Measurements from ENCODE around the gene NGB.

The NGB gene

DNA sequence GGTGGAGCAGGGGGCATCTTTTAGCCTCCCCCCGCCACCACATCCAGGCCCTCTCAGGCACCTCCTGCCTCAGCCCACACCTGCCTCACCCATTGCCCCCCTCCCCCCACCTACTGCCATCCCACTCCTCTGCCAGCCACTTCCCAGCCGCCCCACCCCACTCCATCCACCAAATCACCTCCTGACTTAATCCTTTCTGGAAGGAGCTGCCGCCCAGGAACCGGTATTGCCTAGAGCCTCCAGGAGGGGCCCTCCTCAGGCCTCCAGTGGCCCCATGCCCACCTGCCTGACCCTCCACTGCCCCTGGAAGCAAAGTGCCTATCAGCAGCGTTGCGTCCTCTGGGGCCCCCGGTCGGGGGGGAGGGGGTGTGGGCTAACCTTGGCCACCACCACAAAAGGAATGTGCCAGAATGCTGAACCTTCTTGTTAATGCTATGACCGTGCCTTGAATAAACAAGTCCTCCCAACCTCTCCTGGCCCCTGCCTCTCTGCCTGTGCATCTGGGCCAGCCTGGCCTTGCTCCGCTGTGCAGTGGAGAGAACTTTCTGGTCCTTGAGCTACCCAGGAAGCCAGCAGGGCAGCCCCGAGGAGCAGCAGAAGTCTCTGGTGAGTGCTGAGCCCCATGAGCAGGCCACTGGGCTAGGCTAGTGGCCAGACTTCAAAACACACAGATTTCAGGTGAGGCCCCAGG, 11.8 kb downstream of the NGB start:
- Histone ChIP-seq H3K4me1 (ENCODE audit: control insufficient read depth, low read depth, low read length) (no peaks in the 10 kb centered on the region), H3K27me3 (ENCODE audit: control insufficient read depth, insufficient read depth, low read length) (no peaks in the 10 kb centered on the region), H3K9ac (ENCODE audit: low read length) (no peak overlapping the region), H3K27ac (ENCODE audit: low read length) (no peak overlapping the region), H3K36me3 (ENCODE audit: control insufficient read depth, low read depth, low read length) (no peaks in the 10 kb centered on the region), H3K9me3 (ENCODE audit: control insufficient read depth, low read depth, low read length) (no peaks in the 10 kb centered on the region), H3K4me3 (ENCODE audit: low read length) (no peak overlapping the region)

DNA sequence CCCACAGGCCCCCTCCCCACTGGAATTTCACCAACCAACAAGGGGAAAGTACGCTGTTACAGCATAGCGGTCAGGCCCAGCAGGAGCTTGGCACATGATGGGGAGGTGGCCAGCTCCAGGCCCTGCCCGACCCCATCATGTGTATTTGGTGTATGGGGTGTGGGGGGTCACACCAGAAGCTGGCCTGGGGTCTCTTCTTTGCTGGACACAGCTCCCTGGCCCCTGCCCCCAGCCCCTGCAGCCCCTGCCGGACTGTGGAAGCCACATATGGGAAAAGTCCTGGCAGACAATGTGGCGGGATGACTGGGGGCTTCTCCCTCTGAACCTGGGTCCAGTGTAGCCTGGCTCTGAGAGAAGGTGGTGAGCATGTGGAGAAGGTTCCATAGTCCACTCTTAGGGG, 12.4 kb downstream of the NGB start:
- no peak overlapping the region for H3K4me3 ChIP-seq (ENCODE audit: low read length)
- no peaks in the 10 kb centered on the region for H3K27me3 ChIP-seq (ENCODE audit: control insufficient read depth, insufficient read depth, low read length)
- no peak overlapping the region for H3K9ac ChIP-seq (ENCODE audit: low read length)
- H3K36me3 ChIP-seq (ENCODE audit: control insufficient read depth, low read depth, low read length), result no peaks in the 10 kb centered on the region
- no peaks in the 10 kb centered on the region for H3K9me3 ChIP-seq (ENCODE audit: control insufficient read depth, low read depth, low read length)
- H3K27ac ChIP-seq (ENCODE audit: low read length), result no peak overlapping the region
- H3K4me1 ChIP-seq (ENCODE audit: control insufficient read depth, low read depth, low read length), result no peaks in the 10 kb centered on the region

- H3K9ac ChIP-seq (ENCODE audit: low read length), result no peak overlapping the region
- H3K4me1 ChIP-seq (ENCODE audit: control insufficient read depth, low read depth, low read length), result no peaks in the 10 kb centered on the region
- no peak overlapping the region for H3K4me3 ChIP-seq (ENCODE audit: low read length)
- H3K9me3 ChIP-seq (ENCODE audit: control insufficient read depth, low read depth, low read length), result no peaks in the 10 kb centered on the region
- H3K36me3 ChIP-seq (ENCODE audit: control insufficient read depth, low read depth, low read length), result no peaks in the 10 kb centered on the region
- H3K27me3 ChIP-seq (ENCODE audit: control insufficient read depth, insufficient read depth, low read length), result no peaks in the 10 kb centered on the region
- no peak overlapping the region for H3K27ac ChIP-seq (ENCODE audit: low read length)
Measured at GRCh38 chr14:77257700-77258099, 13.3 kb downstream of the NGB start.

DNA sequence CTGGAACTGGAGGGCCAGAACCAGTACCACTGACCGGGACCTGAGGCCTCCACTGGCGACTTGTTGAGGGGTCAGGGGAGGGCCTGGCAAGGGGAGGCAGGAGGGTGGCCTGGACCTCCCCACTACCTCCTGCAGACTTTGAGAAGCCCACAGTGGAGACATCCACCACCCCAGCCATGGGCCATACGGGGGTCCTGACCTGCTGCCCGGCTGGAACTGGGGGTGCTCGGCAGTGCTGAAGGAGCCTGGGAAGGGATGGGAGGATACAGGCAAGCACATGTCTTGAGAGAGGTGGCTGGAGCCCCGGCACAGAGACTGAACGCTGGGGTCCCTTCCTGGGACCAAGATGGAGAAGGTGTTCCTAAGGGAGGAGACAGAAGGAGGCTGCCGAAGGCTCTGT, 14.3 kb downstream of the NGB start:
- no peaks in the 10 kb centered on the region for H3K27me3 ChIP-seq (ENCODE audit: control insufficient read depth, insufficient read depth, low read length)
- H3K4me1 ChIP-seq (ENCODE audit: control insufficient read depth, low read depth, low read length), result no peaks in the 10 kb centered on the region
- H3K4me3 ChIP-seq (ENCODE audit: low read length), result no peak overlapping the region
- H3K9ac ChIP-seq (ENCODE audit: low read length), result no peak overlapping the region
- no peak overlapping the region for H3K27ac ChIP-seq (ENCODE audit: low read length)
- H3K36me3 ChIP-seq (ENCODE audit: control insufficient read depth, low read depth, low read length), result no peaks in the 10 kb centered on the region
- H3K9me3 ChIP-seq (ENCODE audit: control insufficient read depth, low read depth, low read length), result no peaks in the 10 kb centered on the region

GRCh38 chr14:77253333-77254190, 17.4 kb downstream of the NGB start:
- Histone ChIP-seq H3K4me3 (ENCODE audit: low read length) (no peak overlapping the region), H3K9ac (ENCODE audit: low read length) (no peak overlapping the region), H3K9me3 (ENCODE audit: control insufficient read depth, low read depth, low read length) (no peaks in the 10 kb centered on the region), H3K36me3 (ENCODE audit: control insufficient read depth, low read depth, low read length) (no peaks in the 10 kb centered on the region), H3K27me3 (ENCODE audit: control insufficient read depth, insufficient read depth, low read length) (no peaks in the 10 kb centered on the region), H3K27ac (ENCODE audit: low read length) (no peak overlapping the region), H3K4me1 (ENCODE audit: control insufficient read depth, low read depth, low read length) (no peaks in the 10 kb centered on the region)

DNA sequence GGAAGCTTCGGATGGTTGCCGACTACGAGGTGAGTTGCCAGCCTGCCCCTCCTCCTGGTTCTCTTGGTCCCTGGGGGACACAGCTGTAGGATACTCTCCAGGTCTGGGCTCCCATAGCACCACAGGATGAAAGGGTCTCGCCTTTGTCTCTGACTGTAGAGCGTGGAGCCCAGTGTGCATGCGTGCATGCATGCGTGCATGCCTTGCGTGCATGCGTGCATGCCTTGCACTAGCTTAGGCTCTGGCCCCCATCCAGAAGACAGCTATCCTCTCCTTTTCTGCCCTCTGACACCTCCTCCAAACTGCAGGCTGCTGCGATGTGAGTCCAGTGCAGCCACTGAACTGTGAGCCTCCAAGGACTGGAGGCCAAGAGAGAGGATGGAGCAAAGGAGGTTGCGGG, 19.1 kb downstream of the NGB start:
- no peaks in the 10 kb centered on the region for H3K4me1 ChIP-seq (ENCODE audit: control insufficient read depth, low read depth, low read length)
- no peak overlapping the region for H3K4me3 ChIP-seq (ENCODE audit: low read length)
- H3K36me3 ChIP-seq (ENCODE audit: control insufficient read depth, low read depth, low read length), result no peaks in the 10 kb centered on the region
- H3K27ac ChIP-seq (ENCODE audit: low read length), result no peak overlapping the region
- H3K27me3 ChIP-seq (ENCODE audit: control insufficient read depth, insufficient read depth, low read length), result no peaks in the 10 kb centered on the region
- H3K9ac ChIP-seq (ENCODE audit: low read length), result no peak overlapping the region
- no peaks in the 10 kb centered on the region for H3K9me3 ChIP-seq (ENCODE audit: control insufficient read depth, low read depth, low read length)

DNA sequence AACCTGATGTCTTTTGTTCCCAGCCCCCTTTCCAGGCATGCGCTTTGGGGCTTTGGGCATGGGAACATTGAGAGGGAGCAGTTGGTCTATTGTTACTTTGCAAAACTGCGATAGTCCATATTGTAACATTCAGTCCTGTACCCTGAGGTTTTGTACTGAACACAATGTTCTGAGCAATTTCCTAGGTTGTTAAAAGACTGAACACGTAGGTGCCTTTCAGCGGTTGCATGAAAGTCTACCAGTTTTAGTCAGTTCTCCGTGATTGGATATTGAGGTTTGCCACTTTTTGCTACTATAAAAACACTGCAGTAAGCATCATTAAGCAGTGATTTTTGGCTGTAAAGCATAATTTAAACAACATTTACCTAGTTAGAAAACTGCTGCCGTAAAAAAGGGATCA, 20.1 kb downstream of the NGB start:
- Histone ChIP-seq H3K27ac (ENCODE audit: low read length) (no peak overlapping the region), H3K36me3 (ENCODE audit: control insufficient read depth, low read depth, low read length) (no peaks in the 10 kb centered on the region), H3K27me3 (ENCODE audit: control insufficient read depth, insufficient read depth, low read length) (no peaks in the 10 kb centered on the region), H3K4me3 (ENCODE audit: low read length) (no peak overlapping the region), H3K9me3 (ENCODE audit: control insufficient read depth, low read depth, low read length) (no peaks in the 10 kb centered on the region), H3K4me1 (ENCODE audit: control insufficient read depth, low read depth, low read length) (no peaks in the 10 kb centered on the region), H3K9ac (ENCODE audit: low read length) (no peak overlapping the region)

DNA sequence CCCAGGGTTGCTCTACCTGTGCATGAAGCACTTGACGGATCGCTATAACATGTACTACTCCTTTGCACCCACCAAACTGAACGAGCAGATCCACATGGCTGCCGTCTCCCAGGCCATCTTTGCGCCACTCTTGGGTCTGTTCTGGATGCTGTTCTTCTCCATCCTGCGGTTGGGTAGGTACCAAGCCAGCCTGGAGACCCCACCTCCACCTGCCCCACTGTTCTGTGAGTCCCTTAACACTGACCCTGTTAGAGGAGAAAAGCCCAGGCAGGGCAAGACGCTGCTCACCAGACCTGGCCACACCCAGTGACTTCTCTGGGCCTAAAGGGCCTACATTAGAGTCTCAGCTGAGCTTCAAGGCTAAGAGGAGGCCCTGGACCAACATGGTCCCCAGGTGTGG, 21.7 kb downstream of the NGB start:
- H3K4me1 ChIP-seq (ENCODE audit: control insufficient read depth, low read depth, low read length), result no peaks in the 10 kb centered on the region
- no peak overlapping the region for H3K9ac ChIP-seq (ENCODE audit: low read length)
- no peaks in the 10 kb centered on the region for H3K27me3 ChIP-seq (ENCODE audit: control insufficient read depth, insufficient read depth, low read length)
- H3K4me3 ChIP-seq (ENCODE audit: low read length), result no peak overlapping the region
- H3K27ac ChIP-seq (ENCODE audit: low read length), result no peak overlapping the region
- H3K36me3 ChIP-seq (ENCODE audit: control insufficient read depth, low read depth, low read length), result no peaks in the 10 kb centered on the region
- no peaks in the 10 kb centered on the region for H3K9me3 ChIP-seq (ENCODE audit: control insufficient read depth, low read depth, low read length)

DNA sequence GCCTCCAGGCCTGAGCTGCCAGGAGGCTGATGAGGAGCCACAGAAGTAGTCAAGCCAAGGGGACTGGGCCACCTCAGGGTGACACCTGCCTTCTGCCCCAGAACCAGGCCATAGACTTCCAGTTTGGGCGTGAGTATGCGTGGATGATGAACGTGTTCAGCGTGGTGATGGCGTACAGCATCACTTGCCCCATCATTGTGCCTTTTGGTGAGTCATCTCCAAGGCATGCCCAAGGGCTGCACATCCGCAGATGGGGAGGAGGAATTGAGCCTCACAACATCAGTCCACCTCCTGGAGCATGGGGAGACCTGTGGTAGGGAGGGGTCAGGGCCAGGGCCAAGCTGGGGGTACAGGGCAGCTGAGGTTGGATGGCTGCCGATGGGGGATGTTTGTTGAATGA, 22.3 kb downstream of the NGB start:
- Histone ChIP-seq H3K4me1 (ENCODE audit: control insufficient read depth, low read depth, low read length) (no peaks in the 10 kb centered on the region), H3K9ac (ENCODE audit: low read length) (no peak overlapping the region), H3K4me3 (ENCODE audit: low read length) (no peak overlapping the region), H3K27me3 (ENCODE audit: control insufficient read depth, insufficient read depth, low read length) (no peaks in the 10 kb centered on the region), H3K9me3 (ENCODE audit: control insufficient read depth, low read depth, low read length) (no peaks in the 10 kb centered on the region), H3K27ac (ENCODE audit: low read length) (no peak overlapping the region), H3K36me3 (ENCODE audit: control insufficient read depth, low read depth, low read length) (no peaks in the 10 kb centered on the region)

GRCh38 chr14:77246784-77247183, 24.2 kb downstream of the NGB start:
- Histone ChIP-seq H3K36me3 (ENCODE audit: control insufficient read depth, low read depth, low read length) (no peaks in the 10 kb centered on the region), H3K9me3 (ENCODE audit: control insufficient read depth, low read depth, low read length) (no peaks in the 10 kb centered on the region), H3K27ac (ENCODE audit: low read length) (no peak overlapping the region), H3K4me3 (ENCODE audit: low read length) (no peak overlapping the region), H3K9ac (ENCODE audit: low read length) (no peak overlapping the region), H3K4me1 (ENCODE audit: control insufficient read depth, low read depth, low read length) (no peaks in the 10 kb centered on the region), H3K27me3 (ENCODE audit: control insufficient read depth, insufficient read depth, low read length) (no peaks in the 10 kb centered on the region)

DNA sequence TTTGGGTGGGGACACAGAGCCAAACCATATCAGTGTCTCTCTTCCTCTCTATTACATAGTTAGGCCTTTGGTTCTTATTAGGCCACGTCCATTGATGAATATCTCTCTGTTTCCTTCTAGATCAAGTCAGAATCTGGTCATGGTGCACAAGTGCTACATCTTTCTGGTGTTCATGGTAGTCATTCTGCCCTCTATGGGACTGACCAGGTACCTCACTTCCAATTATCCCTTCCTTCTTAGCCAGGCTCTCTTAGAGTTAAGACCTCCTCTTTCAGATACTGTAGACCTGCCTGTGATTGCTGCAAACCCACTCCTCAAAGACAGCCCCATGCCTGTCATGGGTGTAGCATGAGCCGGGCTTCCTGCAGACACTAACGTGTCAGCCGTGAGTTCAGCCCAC, 25.2 kb downstream of the NGB start:
- Histone ChIP-seq H3K4me3 (ENCODE audit: low read length) (no peak overlapping the region), H3K4me1 (ENCODE audit: control insufficient read depth, low read depth, low read length) (no peaks in the 10 kb centered on the region), H3K9me3 (ENCODE audit: control insufficient read depth, low read depth, low read length) (no peaks in the 10 kb centered on the region), H3K27me3 (ENCODE audit: control insufficient read depth, insufficient read depth, low read length) (no peaks in the 10 kb centered on the region), H3K27ac (ENCODE audit: low read length) (no peak overlapping the region), H3K36me3 (ENCODE audit: control insufficient read depth, low read depth, low read length) (no peaks in the 10 kb centered on the region), H3K9ac (ENCODE audit: low read length) (no peak overlapping the region)

DNA sequence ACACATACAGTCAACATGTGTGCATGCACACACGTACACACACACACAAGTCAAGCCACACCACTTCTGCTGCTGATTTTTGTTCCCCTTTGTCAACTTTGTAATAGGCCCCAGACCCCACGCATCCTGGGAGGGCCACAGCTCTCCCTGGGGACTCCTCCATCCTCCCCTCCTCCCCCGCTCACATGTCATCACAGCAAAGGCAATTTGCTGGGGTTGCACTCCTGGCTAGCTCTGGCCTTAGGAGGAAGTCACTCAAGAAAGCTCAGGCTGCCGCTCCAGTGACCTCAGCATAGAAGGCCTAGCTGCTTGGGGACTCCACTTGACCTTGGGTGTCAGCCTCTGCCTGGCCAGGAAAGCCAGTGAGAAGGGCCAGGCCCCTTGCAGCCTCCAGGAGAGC, 27.2 kb downstream of the NGB start:
- H3K27ac ChIP-seq (ENCODE audit: low read length), result no peak overlapping the region
- H3K4me3 ChIP-seq (ENCODE audit: low read length), result no peak overlapping the region
- no peaks in the 10 kb centered on the region for H3K9me3 ChIP-seq (ENCODE audit: control insufficient read depth, low read depth, low read length)
- H3K9ac ChIP-seq (ENCODE audit: low read length), result no peak overlapping the region
- no peaks in the 10 kb centered on the region for H3K4me1 ChIP-seq (ENCODE audit: control insufficient read depth, low read depth, low read length)
- no peaks in the 10 kb centered on the region for H3K36me3 ChIP-seq (ENCODE audit: control insufficient read depth, low read depth, low read length)
- H3K27me3 ChIP-seq (ENCODE audit: control insufficient read depth, insufficient read depth, low read length), result no peaks in the 10 kb centered on the region
